ENCODE measurements around the gene GPATCH2.

Gene GPATCH2

DNA sequence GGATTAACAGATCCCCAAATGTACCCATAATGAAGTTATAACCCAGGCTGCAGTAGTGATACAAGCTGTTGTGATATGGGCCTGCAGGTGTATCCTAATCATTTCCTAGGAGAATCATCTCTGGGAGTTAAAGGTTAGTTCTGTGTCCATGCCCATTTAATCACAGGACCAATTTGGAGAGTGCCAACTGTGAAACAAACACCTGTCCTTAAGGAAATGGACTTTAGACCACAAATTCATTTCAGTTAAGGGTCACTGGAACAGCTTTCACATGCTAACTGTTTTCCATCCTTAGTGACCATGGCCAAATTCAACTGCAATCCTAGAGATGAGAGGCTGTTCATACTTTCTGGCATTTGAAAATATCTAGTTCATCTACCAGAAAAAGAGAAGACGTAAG is 160.9 kb downstream of the GPATCH2 start:
- H3K4me3 Mint-ChIP-seq, result no peak overlapping the region
- H3K4me1 Mint-ChIP-seq (ENCODE audit: low read depth), result no peaks in the 10 kb centered on the region
- no peak overlapping the region for H3K27ac Mint-ChIP-seq
- no peaks in the 10 kb centered on the region for H3K27me3 Mint-ChIP-seq
- H3K9me3 Mint-ChIP-seq, result peaks cover 8% of the 10 kb centered on the region
- H3K36me3 Mint-ChIP-seq (ENCODE audit: low read depth), result peaks cover 26% of the 10 kb centered on the region

DNA sequence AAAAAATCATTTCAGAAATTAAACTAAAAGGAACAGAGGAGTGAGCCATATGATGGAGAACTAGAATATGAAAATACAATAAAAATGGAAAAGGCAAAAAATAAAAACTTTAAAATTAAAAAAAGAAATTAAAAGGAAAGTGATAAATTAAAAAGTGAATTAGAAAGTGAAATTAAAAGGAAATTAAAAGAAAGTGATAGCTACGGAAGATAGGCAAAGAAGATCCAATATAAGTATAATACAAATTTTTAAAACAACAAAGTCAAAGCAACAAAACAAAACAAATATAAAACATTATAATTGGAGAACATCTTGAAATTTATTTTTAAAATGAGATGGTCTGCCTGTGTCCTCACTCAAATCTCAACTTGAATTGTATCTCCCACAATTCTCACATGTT is 165.8 kb downstream of the GPATCH2 start:
- H3K36me3 Mint-ChIP-seq (ENCODE audit: low read depth), result peaks cover 32% of the 10 kb centered on the region
- no peaks in the 10 kb centered on the region for H3K4me1 Mint-ChIP-seq (ENCODE audit: low read depth)
- peaks cover 17% of the 10 kb centered on the region for H3K9me3 Mint-ChIP-seq
- no peak overlapping the region for H3K4me3 Mint-ChIP-seq
- H3K27me3 Mint-ChIP-seq, result no peaks in the 10 kb centered on the region
- no peak overlapping the region for H3K27ac Mint-ChIP-seq

DNA sequence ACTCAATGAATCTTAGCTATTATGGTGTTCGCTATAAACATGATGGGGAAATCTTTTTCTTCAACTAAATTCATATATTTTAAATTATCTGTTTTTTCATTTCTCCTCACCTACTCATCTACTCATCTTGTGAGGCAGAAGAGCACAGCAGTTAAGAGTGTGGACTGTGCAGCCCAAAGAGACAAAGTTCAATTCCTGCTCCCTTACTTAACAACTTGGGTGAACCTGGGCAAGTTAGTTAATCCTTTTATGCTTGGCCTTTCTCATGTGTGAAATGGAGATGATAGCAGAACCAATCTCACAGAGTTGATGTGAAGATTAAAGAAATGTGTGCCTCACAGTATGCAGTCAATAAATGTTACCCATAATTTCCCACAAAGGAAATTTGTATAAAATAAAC is 168.2 kb downstream of the GPATCH2 start:
- Mint-ChIP-seq H3K27ac (no peak overlapping the region), H3K9me3 (peaks cover 17% of the 10 kb centered on the region), H3K27me3 (no peaks in the 10 kb centered on the region), H3K36me3 (ENCODE audit: low read depth) (peaks cover 29% of the 10 kb centered on the region), H3K4me1 (ENCODE audit: low read depth) (no peaks in the 10 kb centered on the region), H3K4me3 (no peak overlapping the region)

DNA sequence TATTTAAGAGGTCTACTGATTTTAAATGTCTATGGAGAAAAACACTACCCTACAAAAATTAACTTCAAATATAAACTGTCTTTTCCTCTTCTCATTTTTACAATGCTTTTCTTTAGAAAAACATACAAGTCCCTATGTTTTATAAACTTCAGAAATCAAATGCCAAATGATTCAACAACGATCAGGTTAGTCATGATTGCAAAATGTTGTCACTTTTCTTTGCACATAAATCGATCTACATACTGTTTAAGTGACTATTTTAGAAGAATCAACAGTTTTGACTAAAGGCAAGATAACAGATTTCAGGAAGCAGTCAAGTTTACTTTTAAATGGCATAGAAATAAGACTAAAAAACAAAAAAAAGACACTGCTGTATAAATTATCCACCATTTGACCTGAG is 168.7 kb downstream of the GPATCH2 start:
- Mint-ChIP-seq H3K36me3 (ENCODE audit: low read depth) (peaks cover 34% of the 10 kb centered on the region), H3K27ac (no peak overlapping the region), H3K27me3 (no peaks in the 10 kb centered on the region), H3K9me3 (peaks cover 17% of the 10 kb centered on the region), H3K4me3 (no peak overlapping the region), H3K4me1 (ENCODE audit: low read depth) (no peaks in the 10 kb centered on the region)

DNA sequence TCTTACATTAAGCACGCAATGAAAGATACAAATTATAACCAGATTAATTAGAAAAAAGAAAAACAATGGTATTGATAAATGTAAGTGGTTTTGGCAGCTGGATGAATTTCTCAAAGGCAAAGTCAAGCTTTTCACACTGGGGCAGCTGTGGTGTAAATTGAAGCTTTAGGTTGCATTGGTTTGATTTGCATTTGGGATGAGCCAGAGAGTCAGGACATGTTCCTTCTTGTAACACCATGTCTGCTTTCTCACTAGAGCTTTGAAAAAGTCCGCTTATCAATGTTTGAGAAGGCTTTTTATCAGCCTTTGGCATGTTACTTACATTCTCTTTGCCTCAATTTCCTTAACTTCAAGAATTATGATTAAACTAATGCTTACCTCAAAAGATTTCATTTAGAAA is 173.9 kb downstream of the GPATCH2 start:
- H3K4me3 Mint-ChIP-seq, result no peak overlapping the region
- H3K27me3 Mint-ChIP-seq, result no peaks in the 10 kb centered on the region
- H3K36me3 Mint-ChIP-seq (ENCODE audit: low read depth), result peaks cover 16% of the 10 kb centered on the region
- H3K9me3 Mint-ChIP-seq, result no peaks in the 10 kb centered on the region
- H3K27ac Mint-ChIP-seq, result no peak overlapping the region
- no peaks in the 10 kb centered on the region for H3K4me1 Mint-ChIP-seq (ENCODE audit: low read depth)

DNA sequence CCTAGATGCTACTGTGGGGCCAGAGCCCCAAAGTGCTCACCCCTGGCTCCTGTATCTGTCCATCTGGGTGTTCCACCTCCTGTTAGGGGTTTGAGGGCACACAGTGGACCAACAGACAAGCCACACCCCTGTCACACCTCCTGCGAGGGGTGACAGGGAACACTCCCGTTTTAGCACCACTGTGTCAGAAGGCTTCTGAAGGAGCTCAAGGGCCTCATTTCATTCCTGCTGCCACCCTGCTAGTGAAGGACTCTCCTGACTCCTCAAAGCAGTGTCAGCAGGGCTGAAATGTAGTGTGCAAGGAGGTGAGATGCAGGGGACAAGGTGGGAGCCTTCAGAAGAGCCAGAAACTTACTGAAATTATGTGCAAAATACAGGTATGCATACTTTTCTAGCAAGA is 174.6 kb downstream of the GPATCH2 start:
- H3K4me1 Mint-ChIP-seq (ENCODE audit: low read depth), result no peaks in the 10 kb centered on the region
- H3K4me3 Mint-ChIP-seq, result no peak overlapping the region
- H3K9me3 Mint-ChIP-seq, result no peaks in the 10 kb centered on the region
- H3K27ac Mint-ChIP-seq, result no peak overlapping the region
- H3K27me3 Mint-ChIP-seq, result no peaks in the 10 kb centered on the region
- peaks cover 16% of the 10 kb centered on the region for H3K36me3 Mint-ChIP-seq (ENCODE audit: low read depth)

DNA sequence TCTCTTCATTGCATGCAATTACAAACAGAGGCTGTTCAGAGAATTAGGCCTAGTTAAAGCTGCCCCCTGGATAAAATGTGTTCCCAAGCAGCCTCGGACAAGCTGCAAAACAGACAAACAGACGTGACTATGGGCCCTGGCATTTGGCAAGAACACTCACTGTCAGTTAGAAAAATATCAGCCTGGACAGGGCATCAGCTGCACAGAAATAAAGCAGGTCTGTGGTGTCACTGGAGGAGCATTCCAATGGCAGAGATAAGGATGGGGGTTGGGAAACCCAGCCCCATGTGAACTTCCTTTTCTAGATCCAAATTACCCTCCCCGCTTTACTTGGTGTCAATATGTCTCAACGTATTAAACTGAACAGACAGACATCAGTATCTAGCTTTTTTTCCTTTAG is 177.1 kb downstream of the GPATCH2 start:
- H3K4me1 Mint-ChIP-seq (ENCODE audit: low read depth), result no peaks in the 10 kb centered on the region
- no peaks in the 10 kb centered on the region for H3K9me3 Mint-ChIP-seq
- no peak overlapping the region for H3K27ac Mint-ChIP-seq
- H3K4me3 Mint-ChIP-seq, result no peak overlapping the region
- no peaks in the 10 kb centered on the region for H3K27me3 Mint-ChIP-seq
- H3K36me3 Mint-ChIP-seq (ENCODE audit: low read depth), result peaks cover 27% of the 10 kb centered on the region

DNA sequence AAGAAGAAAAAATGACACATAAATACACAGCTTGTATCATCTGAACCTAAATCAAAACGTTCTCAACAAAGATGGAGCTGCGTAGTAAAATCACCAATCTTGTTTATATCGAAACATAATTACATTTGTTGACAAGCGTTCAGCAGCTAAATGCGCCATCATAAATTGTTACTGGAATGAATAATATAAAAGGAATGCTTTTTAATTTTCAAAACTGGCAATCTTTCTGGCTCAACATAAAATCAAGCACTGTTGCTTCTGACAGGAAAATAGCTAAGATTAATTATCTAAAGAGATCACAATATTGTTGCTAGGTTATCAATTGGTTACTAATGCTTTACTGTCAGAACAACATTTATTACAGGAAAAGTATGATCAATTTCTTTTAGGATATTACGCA is 181.5 kb downstream of the GPATCH2 start:
- Mint-ChIP-seq H3K27ac (no peak overlapping the region), H3K27me3 (no peaks in the 10 kb centered on the region), H3K9me3 (peaks cover 1% of the 10 kb centered on the region), H3K36me3 (ENCODE audit: low read depth) (peaks cover 37% of the 10 kb centered on the region), H3K4me1 (ENCODE audit: low read depth) (no peaks in the 10 kb centered on the region), H3K4me3 (no peak overlapping the region)

DNA sequence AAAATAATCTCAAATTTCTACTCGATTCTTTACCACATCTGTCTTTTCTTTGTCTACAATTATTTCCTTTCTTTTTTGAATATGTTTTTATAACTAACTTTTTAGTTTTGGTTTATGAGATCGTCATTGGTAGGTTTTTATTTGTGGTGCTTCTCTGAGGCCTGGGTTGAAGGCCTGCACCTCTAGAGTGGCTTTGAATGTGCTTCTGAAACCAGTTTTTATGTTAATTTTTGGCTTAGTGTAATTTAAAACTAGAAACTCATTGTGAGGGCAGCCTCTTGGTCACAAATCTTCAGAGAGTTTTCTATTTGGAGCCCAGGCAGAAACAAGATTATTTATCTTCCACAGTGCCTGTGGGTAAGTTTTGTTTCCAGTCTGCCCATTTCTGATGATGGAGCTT is 187.0 kb downstream of the GPATCH2 start:
- Mint-ChIP-seq H3K27me3 (no peaks in the 10 kb centered on the region), H3K9me3 (peaks cover 9% of the 10 kb centered on the region), H3K27ac (no peak overlapping the region), H3K4me3 (no peak overlapping the region), H3K36me3 (ENCODE audit: low read depth) (peaks cover 69% of the 10 kb centered on the region), H3K4me1 (ENCODE audit: low read depth) (no peaks in the 10 kb centered on the region)

DNA sequence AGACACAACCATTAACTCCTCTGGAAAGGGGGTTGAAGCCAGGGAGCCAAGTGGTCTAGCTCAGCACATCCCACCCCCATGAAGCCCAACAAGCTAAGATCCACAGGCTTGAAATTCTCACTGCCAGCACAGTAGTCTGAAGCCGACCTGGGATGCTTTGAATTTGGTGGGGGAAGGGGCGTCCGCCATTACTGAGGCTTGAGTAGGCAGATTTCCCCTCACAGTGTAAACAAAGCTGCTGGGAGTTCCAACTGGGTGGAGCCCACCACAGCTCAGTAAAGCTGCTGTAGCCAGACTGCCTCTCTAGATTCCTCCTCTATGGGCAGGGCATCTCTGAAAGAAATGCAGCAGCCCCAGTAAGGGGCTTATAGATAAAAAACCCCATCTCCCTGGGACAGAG is 193.5 kb downstream of the GPATCH2 start:
- peaks cover 48% of the 10 kb centered on the region for H3K36me3 Mint-ChIP-seq (ENCODE audit: low read depth)
- H3K4me1 Mint-ChIP-seq (ENCODE audit: low read depth), result no peaks in the 10 kb centered on the region
- no peaks in the 10 kb centered on the region for H3K27me3 Mint-ChIP-seq
- no peak overlapping the region for H3K27ac Mint-ChIP-seq
- peaks cover 5% of the 10 kb centered on the region for H3K9me3 Mint-ChIP-seq
- no peak overlapping the region for H3K4me3 Mint-ChIP-seq

DNA sequence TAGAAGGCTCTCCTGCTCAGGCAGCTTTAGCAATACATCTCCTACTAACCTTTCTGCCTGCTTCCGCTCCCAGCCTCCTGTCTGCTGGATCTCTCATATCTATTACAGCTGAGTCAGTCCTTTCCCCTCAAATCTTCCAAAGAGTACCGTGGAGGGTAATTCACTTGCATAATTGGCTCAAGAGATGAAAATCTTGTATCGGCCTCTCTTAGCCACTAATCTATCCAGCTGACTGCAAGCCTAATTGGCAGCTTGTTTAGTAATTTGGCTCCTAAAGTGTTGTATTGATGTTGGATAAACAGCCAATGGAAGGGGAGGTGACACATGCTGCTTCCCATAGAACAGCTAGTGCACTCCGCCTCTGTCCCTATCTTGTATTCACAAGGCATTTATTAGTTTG is 195.7 kb downstream of the GPATCH2 start:
- Mint-ChIP-seq H3K9me3 (peaks cover 5% of the 10 kb centered on the region), H3K4me1 (ENCODE audit: low read depth) (no peaks in the 10 kb centered on the region), H3K36me3 (ENCODE audit: low read depth) (peaks cover 41% of the 10 kb centered on the region), H3K27ac (no peak overlapping the region), H3K4me3 (no peak overlapping the region), H3K27me3 (no peaks in the 10 kb centered on the region)

DNA sequence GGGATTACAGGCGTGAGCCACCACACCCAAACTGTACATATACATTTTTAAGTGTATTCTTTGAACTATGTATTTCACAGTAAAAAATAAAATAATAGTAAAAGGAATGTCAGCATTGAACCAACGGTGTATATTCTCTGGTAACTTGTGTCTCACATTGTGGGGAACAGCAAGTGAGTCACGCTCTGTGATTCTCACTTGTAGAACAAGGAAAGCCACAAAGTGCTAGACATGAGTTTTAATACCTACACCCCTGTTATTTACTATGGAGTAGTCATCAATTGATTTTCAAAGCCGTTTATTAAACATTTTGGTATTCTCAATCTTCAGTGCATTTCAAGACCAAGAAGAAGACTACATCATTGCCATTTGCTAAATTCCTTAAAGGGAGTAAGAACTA is 197.2 kb downstream of the GPATCH2 start:
- H3K4me1 Mint-ChIP-seq (ENCODE audit: low read depth), result no peaks in the 10 kb centered on the region
- no peaks in the 10 kb centered on the region for H3K27me3 Mint-ChIP-seq
- H3K27ac Mint-ChIP-seq, result no peak overlapping the region
- H3K9me3 Mint-ChIP-seq, result no peaks in the 10 kb centered on the region
- no peak overlapping the region for H3K4me3 Mint-ChIP-seq
- H3K36me3 Mint-ChIP-seq (ENCODE audit: low read depth), result peaks cover 25% of the 10 kb centered on the region

DNA sequence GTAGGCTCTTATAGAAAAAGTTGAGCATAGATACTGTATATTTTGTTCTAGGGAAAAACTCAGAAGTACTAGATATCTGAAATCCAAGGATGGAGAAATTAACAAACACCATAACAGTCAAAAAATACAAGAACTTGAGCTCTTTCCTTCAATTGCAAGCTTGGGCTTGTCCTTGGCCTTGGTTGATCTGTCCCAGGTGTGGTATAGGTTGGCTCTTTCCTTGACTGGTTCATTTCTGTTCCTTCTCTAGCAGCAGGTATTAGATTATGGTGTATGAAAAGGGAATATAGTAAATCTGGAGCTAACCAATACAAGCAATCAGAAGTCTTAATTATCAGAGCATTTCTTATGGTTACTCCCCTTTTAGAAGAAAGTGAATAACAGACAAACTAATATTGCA is 198.6 kb downstream of the GPATCH2 start:
- Mint-ChIP-seq H3K4me3 (no peak overlapping the region), H3K4me1 (ENCODE audit: low read depth) (no peaks in the 10 kb centered on the region), H3K9me3 (no peaks in the 10 kb centered on the region), H3K27me3 (no peaks in the 10 kb centered on the region), H3K27ac (no peak overlapping the region), H3K36me3 (ENCODE audit: low read depth) (peaks cover 16% of the 10 kb centered on the region)

DNA sequence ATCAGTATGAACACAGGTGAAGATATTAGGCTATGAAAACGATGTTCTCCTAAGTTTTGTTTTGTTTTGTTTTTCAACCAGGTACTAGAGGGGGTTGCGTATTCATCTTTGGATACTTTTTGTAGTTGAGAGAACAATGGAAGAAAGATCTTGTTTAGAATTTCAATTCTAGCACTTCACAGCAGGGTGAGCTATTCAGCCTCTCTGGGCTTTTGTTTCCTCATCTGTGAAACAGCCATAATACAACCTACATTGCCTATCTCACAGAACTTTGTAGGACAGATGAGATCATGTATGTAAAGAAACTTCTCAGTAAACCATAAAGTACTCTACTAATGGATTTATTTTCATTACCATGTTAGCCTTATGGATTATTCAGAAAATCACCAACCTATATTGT is 199.5 kb downstream of the GPATCH2 start:
- Mint-ChIP-seq H3K36me3 (ENCODE audit: low read depth) (peaks cover 12% of the 10 kb centered on the region), H3K9me3 (no peaks in the 10 kb centered on the region), H3K27me3 (no peaks in the 10 kb centered on the region), H3K4me3 (no peak overlapping the region), H3K4me1 (ENCODE audit: low read depth) (no peaks in the 10 kb centered on the region), H3K27ac (no peak overlapping the region)

DNA sequence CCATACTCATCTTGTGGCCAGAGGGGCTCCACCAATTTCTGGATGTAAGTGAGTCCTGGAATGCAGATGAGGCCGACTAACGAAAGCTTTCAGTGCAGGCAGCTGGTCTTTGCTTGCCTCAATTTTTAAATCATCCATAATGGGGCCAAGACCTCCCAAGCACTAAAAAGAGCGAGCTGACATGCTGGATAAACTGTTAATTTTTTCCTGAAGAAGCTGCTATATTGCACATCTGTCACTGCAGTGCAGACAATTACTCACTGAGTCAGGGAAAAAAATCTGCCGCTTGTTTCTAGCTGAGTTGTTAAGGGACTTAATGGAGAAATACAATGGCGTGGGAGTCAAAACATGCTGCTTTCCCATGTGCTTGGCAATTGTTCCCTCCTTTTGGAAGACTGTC is 205.5 kb downstream of the GPATCH2 start:
- Mint-ChIP-seq H3K4me1 (ENCODE audit: low read depth) (no peaks in the 10 kb centered on the region), H3K27ac (no peak overlapping the region), H3K27me3 (no peaks in the 10 kb centered on the region), H3K4me3 (no peak overlapping the region), H3K36me3 (ENCODE audit: low read depth) (peaks cover 1% of the 10 kb centered on the region), H3K9me3 (no peaks in the 10 kb centered on the region)

DNA sequence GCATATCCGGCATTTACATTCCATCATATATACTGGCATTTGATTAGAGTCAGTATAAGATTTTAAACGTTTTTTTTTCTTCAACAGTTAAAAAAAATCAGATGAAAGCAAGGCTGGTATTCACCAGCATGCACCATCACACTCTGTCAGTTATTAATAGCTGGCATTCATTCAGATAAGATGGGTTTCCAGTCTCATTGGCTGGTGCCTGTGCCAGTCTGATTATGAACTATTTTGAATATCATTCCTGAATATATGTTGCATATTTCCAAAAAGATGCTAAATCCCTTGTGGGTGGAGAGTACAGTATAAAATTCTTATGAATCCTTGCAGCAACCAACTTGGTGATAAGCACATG is 211.7 kb downstream of the GPATCH2 start:
- Mint-ChIP-seq H3K36me3 (ENCODE audit: low read depth) (no peaks in the 10 kb centered on the region), H3K27me3 (peaks cover 8% of the 10 kb centered on the region), H3K4me3 (no peak overlapping the region), H3K4me1 (ENCODE audit: low read depth) (no peaks in the 10 kb centered on the region), H3K27ac (no peak overlapping the region), H3K9me3 (no peaks in the 10 kb centered on the region)
